ENCODE data around the gene LY6G6D.

LY6G6D gene

GRCh38 chr6:31765559-31765909 lies 50.4 kb downstream of the LY6G6D start:
- Histone ChIP-seq H3F3A (ENCODE audit: control insufficient read depth, insufficient read depth) (no peaks in the 10 kb centered on the region), H3K27ac (ENCODE audit: low read depth, low read length) (no peak overlapping the region), H3K4me3 (ENCODE audit: low read length) (no peak overlapping the region), H4K20me1 (ENCODE audit: control insufficient read depth, insufficient read depth, low read depth, low read length) (no peaks in the 10 kb centered on the region), H3K36me3 (ENCODE audit: control insufficient read depth, low read length) (peaks cover 28% of the 10 kb centered on the region), H3K9me2 (replicated peaks; ENCODE audit: control insufficient read depth, low read length) (no peaks in the 10 kb centered on the region), H3K79me2 (ENCODE audit: control insufficient read depth, low read length) (no peaks in the 10 kb centered on the region), H3K27me3 (ENCODE audit: control insufficient read depth, low read length) (no peaks in the 10 kb centered on the region), H3K9me3 (ENCODE audit: control insufficient read depth, insufficient read depth, low read length) (no peaks in the 10 kb centered on the region), H3K4me2 (ENCODE audit: low read length) (no peak overlapping the region), H3K4me1 (ENCODE audit: control insufficient read depth, low read length) (peaks cover 4% of the 10 kb centered on the region; the same call in 1 of the 2 replicates)
- no peak for TF ChIP-seq EZH2phosphoT487 (IDR thresholded peaks at IDR 0.05; ENCODE audit: borderline replicate concordance, low read length)

GRCh38 chr6:31765910-31766794 lies 51.0 kb downstream of the LY6G6D start:
- Histone ChIP-seq H4K20me1 (ENCODE audit: control insufficient read depth, insufficient read depth, low read depth, low read length) (no peaks in the 10 kb centered on the region), H3K79me2 (ENCODE audit: control insufficient read depth, low read length) (no peaks in the 10 kb centered on the region), H3K4me3 (ENCODE audit: low read length) (no peak overlapping the region), H3K9me2 (replicated peaks; ENCODE audit: control insufficient read depth, low read length) (no peaks in the 10 kb centered on the region), H3F3A (ENCODE audit: control insufficient read depth, insufficient read depth) (no peaks in the 10 kb centered on the region), H3K4me1 (ENCODE audit: control insufficient read depth, low read length) (peaks cover 4% of the 10 kb centered on the region; the same call in 1 of the 2 replicates), H3K36me3 (ENCODE audit: control insufficient read depth, low read length) (peaks cover 22% of the 10 kb centered on the region), H3K27ac (ENCODE audit: low read depth, low read length) (no peak overlapping the region), H3K9me3 (ENCODE audit: control insufficient read depth, insufficient read depth, low read length) (no peaks in the 10 kb centered on the region), H3K27me3 (ENCODE audit: control insufficient read depth, low read length) (no peaks in the 10 kb centered on the region), H3K4me2 (ENCODE audit: low read length) (no peak overlapping the region)
- TF ChIP-seq EZH2phosphoT487 (IDR thresholded peaks at IDR 0.05; ENCODE audit: borderline replicate concordance, low read length) (no peak), CTCF (IDR thresholded peaks at IDR 0.05; ENCODE audit: low read depth, low read length, poor library complexity, severe bottlenecking) (no peak)

GRCh38 chr6:31767096-31767645 lies 52.0 kb downstream of the LY6G6D start:
- Histone ChIP-seq H3K9me2 (replicated peaks; ENCODE audit: control insufficient read depth, low read length) (no peaks in the 10 kb centered on the region), H3K27me3 (ENCODE audit: control insufficient read depth, low read length) (no peaks in the 10 kb centered on the region), H3F3A (ENCODE audit: control insufficient read depth, insufficient read depth) (no peaks in the 10 kb centered on the region), H3K27ac (ENCODE audit: low read depth, low read length) (no peak overlapping the region), H3K4me1 (ENCODE audit: control insufficient read depth, low read length) (peaks cover 4% of the 10 kb centered on the region; the same call in 1 of the 2 replicates), H4K20me1 (ENCODE audit: control insufficient read depth, insufficient read depth, low read depth, low read length) (no peaks in the 10 kb centered on the region), H3K4me2 (ENCODE audit: low read length) (no peak overlapping the region), H3K4me3 (ENCODE audit: low read length) (no peak overlapping the region), H3K36me3 (ENCODE audit: control insufficient read depth, low read length) (peaks cover 18% of the 10 kb centered on the region), H3K79me2 (ENCODE audit: control insufficient read depth, low read length) (no peaks in the 10 kb centered on the region), H3K9me3 (ENCODE audit: control insufficient read depth, insufficient read depth, low read length) (no peaks in the 10 kb centered on the region)
- no peak for TF ChIP-seq EZH2phosphoT487 (IDR thresholded peaks at IDR 0.05; ENCODE audit: borderline replicate concordance, low read length)
- no peak for TF ChIP-seq CTCF (IDR thresholded peaks at IDR 0.05; ENCODE audit: low read depth, low read length, poor library complexity, severe bottlenecking)
